D721Med (cell line): ENCODE results near the gene SIK2.

Source experiments
- DNase-seq: peaks from one replicate; pipeline ENCODE4 v3.0.0; 2011; ENCODE audit warnings: low spot score; ENCODE audit not compliant: insufficient read length
- FAIRE-seq: peaks from 2 replicates; lab custom pipeline; 2011; peaks lifted over from hg19 to GRCh38; lab: Jason Lieb, UNC
- TF ChIP-seq, protein P1 (sequence below): IDR thresholded peaks from 2 replicates; pipeline ENCODE4 v1.5.1; 2012; ENCODE audit warnings: mild to moderate bottlenecking, control low read depth; ENCODE audit not compliant: insufficient read depth; ENCODE audit errors: missing control alignments

Gene SIK2

DNA sequence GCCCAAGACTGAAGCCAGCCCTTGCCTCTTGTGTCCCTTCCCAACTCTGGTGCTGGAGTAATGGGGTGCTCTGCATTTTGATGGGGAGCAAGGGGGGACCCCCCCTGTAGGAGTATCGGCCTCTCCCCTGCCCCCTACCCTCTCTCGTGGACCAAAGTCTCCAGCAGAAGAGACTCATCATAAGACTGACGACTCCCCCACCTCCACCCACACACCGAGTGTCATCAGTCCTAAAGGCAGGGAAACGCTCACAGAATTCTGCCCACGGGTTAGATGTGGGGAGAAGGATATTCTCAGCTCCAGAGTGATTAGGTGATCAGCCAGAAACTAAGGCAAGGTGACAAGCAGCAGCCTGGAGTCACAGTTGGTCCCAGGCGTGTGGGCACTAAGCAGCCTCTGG lies 125.2 kb downstream of the SIK2 start:
- FAIRE-seq (no peak), DNase-seq (no peak)
- TF ChIP-seq, protein P1, sequence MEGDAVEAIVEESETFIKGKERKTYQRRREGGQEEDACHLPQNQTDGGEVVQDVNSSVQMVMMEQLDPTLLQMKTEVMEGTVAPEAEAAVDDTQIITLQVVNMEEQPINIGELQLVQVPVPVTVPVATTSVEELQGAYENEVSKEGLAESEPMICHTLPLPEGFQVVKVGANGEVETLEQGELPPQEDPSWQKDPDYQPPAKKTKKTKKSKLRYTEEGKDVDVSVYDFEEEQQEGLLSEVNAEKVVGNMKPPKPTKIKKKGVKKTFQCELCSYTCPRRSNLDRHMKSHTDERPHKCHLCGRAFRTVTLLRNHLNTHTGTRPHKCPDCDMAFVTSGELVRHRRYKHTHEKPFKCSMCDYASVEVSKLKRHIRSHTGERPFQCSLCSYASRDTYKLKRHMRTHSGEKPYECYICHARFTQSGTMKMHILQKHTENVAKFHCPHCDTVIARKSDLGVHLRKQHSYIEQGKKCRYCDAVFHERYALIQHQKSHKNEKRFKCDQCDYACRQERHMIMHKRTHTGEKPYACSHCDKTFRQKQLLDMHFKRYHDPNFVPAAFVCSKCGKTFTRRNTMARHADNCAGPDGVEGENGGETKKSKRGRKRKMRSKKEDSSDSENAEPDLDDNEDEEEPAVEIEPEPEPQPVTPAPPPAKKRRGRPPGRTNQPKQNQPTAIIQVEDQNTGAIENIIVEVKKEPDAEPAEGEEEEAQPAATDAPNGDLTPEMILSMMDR: no peak

DNA sequence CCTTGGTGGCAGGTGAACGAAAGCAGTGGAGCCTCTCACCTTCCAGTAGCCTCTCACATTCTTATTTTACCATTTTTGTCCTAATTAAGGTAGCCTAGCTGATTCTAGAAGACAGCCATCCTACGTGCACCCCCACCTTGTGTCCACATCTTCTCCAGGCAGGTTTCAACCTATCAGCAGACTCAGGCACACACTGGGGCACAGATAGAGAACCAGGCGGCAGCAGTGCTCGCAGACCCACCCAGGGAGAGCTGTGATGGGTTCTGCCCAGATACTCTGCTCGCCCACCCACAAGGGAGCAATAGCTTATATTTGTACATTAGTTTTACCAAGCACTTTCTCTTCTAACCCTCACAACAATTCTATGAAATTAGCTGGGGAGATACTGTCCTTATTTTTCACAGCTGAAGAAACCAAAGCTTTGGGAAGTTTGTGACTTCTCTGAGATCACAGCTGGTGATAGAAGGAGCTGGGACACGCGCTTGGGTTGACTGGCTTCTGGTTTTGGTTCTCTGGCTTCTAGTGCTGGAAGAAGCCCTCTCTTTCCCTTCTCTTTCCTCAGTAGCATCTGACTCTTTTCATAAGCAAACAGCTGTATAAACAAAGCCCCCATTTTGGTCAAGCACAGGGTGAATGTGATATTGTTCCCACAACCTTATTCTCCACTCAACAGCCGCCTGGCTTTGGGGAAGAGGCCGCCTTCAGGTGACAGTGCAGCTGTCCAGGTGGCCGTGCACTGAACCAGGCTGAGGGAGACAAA lies 127.0 kb downstream of the SIK2 start:
- DNase-seq (no peak), FAIRE-seq (no peak)
- TF ChIP-seq, protein P1: no peak

DNA sequence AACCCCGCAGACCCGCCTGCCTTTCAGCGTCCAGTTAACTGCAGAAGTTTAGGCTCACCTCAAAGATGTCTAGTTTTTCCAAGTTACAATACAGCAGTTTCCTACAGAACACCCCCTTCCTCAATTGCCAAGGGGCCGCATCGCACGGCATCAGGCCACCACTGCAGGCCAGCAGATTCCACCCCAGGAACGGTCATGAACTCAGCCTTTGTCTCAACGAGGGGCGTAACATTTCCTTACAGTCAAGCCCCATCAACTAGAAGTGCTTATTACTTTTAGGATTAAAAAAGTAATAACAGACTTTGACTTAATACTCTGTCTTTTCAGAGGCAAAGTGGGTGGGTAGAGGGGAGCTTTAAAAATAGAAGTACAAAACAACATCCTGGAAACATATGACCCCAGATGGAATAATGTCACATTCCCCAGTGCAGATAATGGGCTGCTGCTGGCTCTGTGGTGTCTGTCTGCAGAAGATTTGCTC lies 127.6 kb downstream of the SIK2 start:
- TF ChIP-seq, protein P1: no peak
- FAIRE-seq (no peak), DNase-seq (no peak)

DNA sequence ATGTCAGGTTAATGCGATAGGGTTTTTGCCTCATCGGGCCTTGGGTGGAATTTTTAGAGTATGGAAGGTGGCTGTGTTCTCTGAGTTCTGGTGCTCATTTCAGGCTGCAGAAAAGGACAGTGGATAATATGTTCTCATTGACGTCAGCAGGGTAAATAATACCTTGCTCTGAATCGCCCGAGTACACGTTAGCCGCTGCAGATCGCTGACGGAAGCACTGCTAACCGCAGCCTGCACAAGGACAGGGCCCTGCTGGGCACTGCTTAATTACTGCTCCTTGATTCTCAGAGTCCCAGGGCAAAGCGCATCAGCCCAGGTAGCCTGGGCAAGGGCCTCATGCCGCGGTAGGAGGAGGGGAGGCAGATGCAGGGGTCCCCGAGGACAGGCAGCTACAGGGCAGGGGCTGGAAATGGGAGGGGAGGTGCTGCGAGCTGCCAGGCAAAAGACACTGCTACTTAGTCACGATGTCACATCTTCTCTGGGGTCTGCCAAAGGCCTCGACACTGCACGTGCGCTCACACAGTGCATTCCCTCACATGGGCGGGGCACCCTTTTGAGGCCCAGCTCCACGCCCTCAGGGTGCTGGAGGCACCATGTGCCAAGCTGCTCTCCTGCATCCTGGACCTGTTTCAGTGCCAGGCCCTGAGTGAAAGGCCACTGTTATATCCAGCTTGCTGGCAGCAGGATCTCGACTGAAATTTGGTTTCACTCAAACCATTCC lies 128.8 kb downstream of the SIK2 start:
- TF ChIP-seq, protein P1: no peak
- no peak for DNase-seq
- no peak for FAIRE-seq

DNA sequence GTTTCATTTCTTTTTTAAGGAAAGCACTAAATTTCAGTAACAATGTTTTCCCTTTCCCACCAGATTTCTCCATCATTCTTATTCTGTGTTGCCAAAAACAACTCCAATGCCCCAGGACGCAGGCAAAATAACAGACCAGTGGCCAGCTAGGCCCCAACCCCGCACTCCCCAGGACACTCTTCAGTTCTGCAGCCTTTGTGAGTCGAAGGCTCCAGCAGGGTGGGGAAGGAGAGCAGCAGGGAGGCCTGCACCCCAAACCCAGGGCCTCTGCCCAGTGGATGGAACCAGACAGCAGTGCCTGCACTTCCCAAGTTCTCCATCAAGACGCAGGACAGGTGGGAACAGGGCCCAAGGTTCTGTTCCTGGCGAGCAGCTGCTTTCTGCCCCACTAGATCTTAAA lies 129.6 kb downstream of the SIK2 start:
- no peak for FAIRE-seq

DNA sequence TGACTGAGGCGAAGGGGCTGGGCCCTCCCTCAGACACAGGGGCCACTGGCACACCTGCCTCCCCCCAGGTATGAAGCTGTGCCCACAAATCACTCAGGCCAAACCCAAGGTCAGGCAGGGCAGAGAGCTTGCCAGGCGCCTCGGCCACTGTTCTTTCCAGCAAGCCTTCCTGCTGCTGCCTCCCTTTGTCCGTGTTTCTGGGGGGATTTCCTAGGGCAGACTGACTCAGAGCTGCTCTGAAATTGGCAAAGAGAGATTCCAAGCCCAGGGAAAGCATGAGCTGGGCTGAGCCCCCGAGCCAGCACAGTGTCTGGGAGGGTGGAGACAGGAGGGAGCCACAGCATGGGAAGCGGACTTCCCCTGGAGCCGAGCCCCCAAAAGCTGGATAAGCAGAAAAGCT lies 130.8 kb downstream of the SIK2 start:
- FAIRE-seq: no peak
- DNase-seq: no peak

More for the DNA sequence above, 129.6 kb downstream of the SIK2 start:
- TF ChIP-seq, protein P1: no peak
- no peak for DNase-seq

More for the DNA sequence above, 130.8 kb downstream of the SIK2 start:
- TF ChIP-seq, protein P1: no peak
